Right lobe of liver (tissue), 6 donors: ENCODE results near the gene CNPY4. TPM values are rescaled to one million over a fixed set of nuclear protein-coding genes. Genes with fewer than 3 reads are reported as not detected.

Experiments used
- ATAC-seq, 4 donors: fragments of 200-7000 bp; cut with Tn5 transposase; one replicate each; pipeline ENCODE4 v1.9.1; 2020; ENCODE audit warnings: mild to moderate bottlenecking in 4 of 4, moderate library complexity in 4 of 4
- DNase-seq, 3 donors: peaks; one replicate each; pipeline ENCODE4 v3.0.0-alpha.2; 2020
- H3K27ac ChIP-seq, 3 donors: fragments of 200-600 bp; one replicate each; pipeline ENCODE4 v1.8.0; 2022
- H3K27me3 ChIP-seq, 2 donors: fragments of 200-600 bp; one replicate each; pipeline ENCODE4 v1.8.0; 2022
- H3K36me3 ChIP-seq, 4 donors: fragments of 200-600 bp; sonication (generic) in 1 of 4; one replicate each; pipeline versions ENCODE4 v1.5.1 to v1.8.0; 2017 to 2022; ENCODE audit warnings: control low read depth in 1 of 4
- H3K4me1 ChIP-seq, 4 donors: fragments of 200-600 bp; sonication (generic) in 1 of 4; one replicate each; pipeline versions ENCODE4 v1.5.1 to v1.8.0; 2017 to 2022; ENCODE audit warnings: control low read depth in 1 of 4
- H3K4me3 ChIP-seq, 3 donors: fragments of 200-600 bp; one replicate each; pipeline ENCODE4 v1.8.0; 2022
- H3K9me3 ChIP-seq, 4 donors: fragments of 200-600 bp; sonication (generic) in 1 of 4; one replicate each; pipeline versions ENCODE4 v1.5.1 to v1.8.0; 2017 to 2022; ENCODE audit warnings: control low read depth in 1 of 4
- POLR2A ChIP-seq: fragments of 450-650 bp; IDR thresholded peaks from one replicate; pipeline ENCODE4 v1.6.1; 2017; ENCODE audit warnings: antibody characterized with exemption, mild to moderate bottlenecking
- WGBS: methylation state at CpG from one replicate; pipeline ENCODE4 v1.1.6; 2018; ENCODE audit warnings: low coverage, low lambda C conversion rate; ENCODE audit not compliant: insufficient coverage; ENCODE audit errors: missing lambda C conversion rate; 5-methylcytosine and 5-hydroxymethylcytosine counted together
- intact Hi-C, 2 donors: fragments of 100-400 bp; cut with DNase I; formaldehyde crosslinking; loops; one replicate each; pipeline versions ENCODE4 v1.11.2 to v1.14.1; 2022
- total RNA-seq, 6 experiments: library from RNA; depleted of rRNA in 2 of 6; stranded (reverse); fragments of >200 nt in 2 of 6; fragmentation: NEBNext Ultra II Directional in 3 of 6; extraction: Animal tissue kit (Norgen Biotek cat#: 25700) in 3 of 6; gene quantifications; one replicate each; pipeline versions ENCODE4 v1.1.0 to v1.2.4, GENCODE V29; 2016 to 2023
- TF ChIP-seq, protein P1 (sequence below), 4 donors: fragments of 200-600 bp in 3 of 4; fragments of 450-650 bp in 1 of 4; IDR thresholded peaks; one replicate each; pipeline versions ENCODE4 v1.5.1 to v1.8.0; 2016 to 2022; ENCODE audit warnings: antibody characterized with exemption in 4 of 4, mild to moderate bottlenecking in 2 of 4
- donor health status: DM: no; HTN: yes; CAD: no.
- donor health status: DM: no; HTN: no; CAD: no.
- donor health status: DM: no; HTN: no; CAD: no.
- donor health status: DM: no; HTN: yes; CAD: no.
- donor health status: DM: no; HTN: yes; CAD: no.

CNPY4 gene
- total RNA-seq, 6 experiments from 2014 or later = 2.9 to 4.9 (median 3.9) TPM

DNA sequence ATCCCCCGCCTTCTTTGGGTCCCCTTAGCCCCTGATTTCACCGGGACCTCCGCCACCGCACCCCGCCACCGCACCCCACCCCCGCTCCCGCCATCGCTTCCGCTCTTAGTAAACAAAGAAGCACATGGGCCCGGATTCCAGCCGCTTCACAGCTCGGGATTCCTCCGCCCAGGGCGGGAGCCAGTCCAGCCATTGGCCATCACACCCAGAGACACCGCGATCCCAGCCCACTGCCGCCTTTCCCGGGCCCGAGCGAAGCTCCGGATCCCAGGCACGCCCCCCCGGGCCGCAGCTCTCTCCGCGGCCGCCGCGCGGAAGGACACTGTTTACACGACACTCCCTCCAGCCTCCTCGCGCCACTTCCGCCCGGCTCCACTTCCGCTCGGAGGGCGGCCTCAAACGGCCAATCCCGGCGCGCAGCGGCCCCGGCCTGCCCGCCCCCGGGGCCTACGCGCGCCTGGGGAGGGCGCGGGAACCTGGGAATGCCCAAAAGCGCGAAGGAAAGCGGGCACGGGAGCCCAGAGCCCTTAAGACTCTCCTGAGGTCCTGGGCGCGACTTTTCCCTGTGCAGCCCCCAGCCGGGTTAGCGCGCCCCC, 18.9 kb upstream of the CNPY4 start:
- TF ChIP-seq POLR2A = no peak
- TF ChIP-seq, protein P1, sequence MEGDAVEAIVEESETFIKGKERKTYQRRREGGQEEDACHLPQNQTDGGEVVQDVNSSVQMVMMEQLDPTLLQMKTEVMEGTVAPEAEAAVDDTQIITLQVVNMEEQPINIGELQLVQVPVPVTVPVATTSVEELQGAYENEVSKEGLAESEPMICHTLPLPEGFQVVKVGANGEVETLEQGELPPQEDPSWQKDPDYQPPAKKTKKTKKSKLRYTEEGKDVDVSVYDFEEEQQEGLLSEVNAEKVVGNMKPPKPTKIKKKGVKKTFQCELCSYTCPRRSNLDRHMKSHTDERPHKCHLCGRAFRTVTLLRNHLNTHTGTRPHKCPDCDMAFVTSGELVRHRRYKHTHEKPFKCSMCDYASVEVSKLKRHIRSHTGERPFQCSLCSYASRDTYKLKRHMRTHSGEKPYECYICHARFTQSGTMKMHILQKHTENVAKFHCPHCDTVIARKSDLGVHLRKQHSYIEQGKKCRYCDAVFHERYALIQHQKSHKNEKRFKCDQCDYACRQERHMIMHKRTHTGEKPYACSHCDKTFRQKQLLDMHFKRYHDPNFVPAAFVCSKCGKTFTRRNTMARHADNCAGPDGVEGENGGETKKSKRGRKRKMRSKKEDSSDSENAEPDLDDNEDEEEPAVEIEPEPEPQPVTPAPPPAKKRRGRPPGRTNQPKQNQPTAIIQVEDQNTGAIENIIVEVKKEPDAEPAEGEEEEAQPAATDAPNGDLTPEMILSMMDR (IDR thresholded peaks at IDR 0.05) = no peak
- Histone ChIP-seq H3K9me3 (no peaks in the 10 kb centered on the region), H3K36me3 (peaks cover 8 to 41% (median 30%) of the 10 kb centered on the region in 4 donors), H3K27me3 (no peaks in the 10 kb centered on the region), H3K27ac (peak overlapping the region; percentile 67 to 90 (median 83)), H3K4me3 (peak overlapping the region; percentile 80 to 93 (median 84)), H3K4me1 (peaks cover 0 to 6% (median 0%) of the 10 kb centered on the region in 4 donors)
- WGBS = 0% methylated on average over 31 of the region's 61 CpGs
- DNase-seq (peak; percentile 95), ATAC-seq (peak; percentile 82 to 92 (median 88))
- intact Hi-C loops = no loop called here

DNA sequence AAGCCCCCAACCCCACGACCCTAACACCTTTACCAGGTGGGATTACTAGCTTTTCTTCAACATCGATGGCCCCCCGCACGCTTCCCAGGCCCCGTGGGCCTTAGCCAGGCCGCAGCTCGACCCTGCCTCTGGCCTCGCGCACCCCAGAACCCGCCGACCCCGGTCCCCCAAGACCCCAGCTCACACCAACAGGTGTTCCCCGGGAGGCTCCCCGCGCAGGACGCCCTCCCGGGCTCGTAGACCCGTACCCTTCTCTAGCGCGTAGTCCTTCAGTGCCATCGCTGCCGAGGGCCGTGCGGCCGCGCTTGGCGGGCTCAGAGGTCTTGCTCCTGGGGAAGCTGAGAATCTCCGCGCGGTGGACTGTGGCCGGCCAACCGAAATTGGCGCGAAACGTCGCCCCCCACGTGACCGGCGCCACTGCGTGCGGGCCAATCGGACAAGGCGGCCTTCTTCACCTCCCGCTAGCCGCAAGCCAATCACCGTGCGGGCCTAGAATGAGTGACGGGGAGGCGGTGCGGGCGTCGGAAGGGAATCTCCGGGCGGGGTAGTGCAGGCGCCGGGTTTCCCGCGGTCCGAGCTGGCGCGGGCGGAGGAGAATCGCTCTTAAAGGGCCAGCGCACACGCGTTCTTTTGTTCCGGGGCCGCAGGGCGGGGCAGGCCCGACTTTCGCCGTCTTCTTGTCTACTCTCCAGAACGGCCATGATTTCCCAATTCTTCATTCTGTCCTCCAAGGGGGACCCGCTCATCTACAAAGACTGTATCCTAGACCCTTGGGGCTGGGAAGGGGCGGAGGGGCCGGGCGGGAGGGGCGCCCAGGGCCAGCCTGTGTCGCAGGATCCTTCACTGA, 18.2 kb upstream of the CNPY4 start, which contains the start of the genes AP4M1 and MCM7:
AP4M1 (plus strand) TSS at position 628 of the 847 bp plus-strand sequence; CDS start at position 700, 72 bp downstream.
MCM7 (minus strand) TSS at position 382 of the 847 bp plus-strand sequence; CDS start at position 279, 103 bp downstream.
- Histone ChIP-seq H3K27ac (peak within 1 kb of the TSS; percentile 80 to 90 (median 83)), H3K9me3 (no peaks in the 10 kb centered on the region), H3K27me3 (no peaks in the 10 kb centered on the region), H3K4me1 (peaks cover 0 to 6% (median 0%) of the 10 kb centered on the region in 4 donors), H3K4me3 (peak within 1 kb of the TSS; percentile 80 to 93 (median 84)), H3K36me3 (peaks cover 8 to 34% (median 23%) of the 10 kb centered on the region in 4 donors)
- ATAC-seq (peak; percentile 88 to 93 (median 92)), DNase-seq (peak; percentile 99 to 100 (median 99))
- TF ChIP-seq POLR2A = peak; percentile 13
- TF ChIP-seq, protein P1 (IDR thresholded peaks at IDR 0.05) = no peak
- intact Hi-C loops = no loop called here
- WGBS = 0% methylated on average over 33 of the region's 80 CpGs

DNA sequence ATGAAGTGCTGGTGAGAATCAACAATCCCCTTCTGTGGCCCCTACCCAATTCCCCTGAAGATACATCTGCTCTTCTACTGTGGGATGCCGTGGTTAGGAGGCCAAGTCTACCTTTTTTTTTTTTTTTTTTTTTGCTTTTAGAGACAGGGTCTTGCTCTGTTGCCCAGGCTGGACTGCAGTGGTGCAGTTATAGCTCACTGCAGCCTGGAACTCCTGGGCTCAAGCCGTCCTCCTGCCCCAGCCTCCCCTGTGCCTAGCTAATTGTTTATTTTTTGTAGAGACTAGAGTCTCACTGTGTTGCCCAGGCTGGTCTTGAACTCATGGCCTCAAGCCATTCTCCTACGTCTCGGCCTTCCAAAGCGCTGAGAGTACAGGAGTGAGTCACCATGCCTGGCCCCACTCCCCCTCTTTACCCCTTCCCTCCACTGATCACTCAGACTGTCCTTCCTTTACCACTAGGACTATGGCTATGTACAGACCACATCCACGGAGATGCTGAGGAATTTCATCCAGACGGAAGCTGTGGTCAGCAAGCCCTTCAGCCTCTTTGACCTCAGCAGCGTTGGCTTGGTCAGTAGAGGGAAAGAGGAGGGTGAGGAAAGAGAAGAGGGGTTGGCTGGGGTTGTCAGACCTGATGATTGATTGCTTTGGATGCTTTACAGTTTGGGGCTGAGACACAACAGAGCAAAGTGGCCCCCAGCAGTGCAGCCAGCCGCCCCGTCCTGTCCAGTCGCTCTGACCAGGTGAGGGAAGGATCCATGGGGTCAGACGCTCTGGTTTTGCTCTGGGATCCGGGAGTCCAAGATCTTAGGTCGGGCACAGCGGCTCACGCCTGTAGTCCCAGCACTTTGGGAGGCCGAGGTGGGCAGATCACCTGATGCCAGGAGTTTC, 16.2 kb upstream of the CNPY4 start:
- ATAC-seq (no peak), DNase-seq (no peak)
- Histone ChIP-seq H3K27me3 (no peaks in the 10 kb centered on the region), H3K4me1 (peaks cover 0 to 6% (median 0%) of the 10 kb centered on the region in 4 donors), H3K27ac (no peak overlapping the region), H3K9me3 (no peaks in the 10 kb centered on the region), H3K36me3 (peaks cover 0 to 19% (median 8%) of the 10 kb centered on the region in 4 donors), H3K4me3 (no peak overlapping the region)
- WGBS = 71% methylated on average over 6 of the region's 17 CpGs
- intact Hi-C loops = no loop called here
- TF ChIP-seq, protein P1 (IDR thresholded peaks at IDR 0.05) = no peak
- no peak for TF ChIP-seq POLR2A

DNA sequence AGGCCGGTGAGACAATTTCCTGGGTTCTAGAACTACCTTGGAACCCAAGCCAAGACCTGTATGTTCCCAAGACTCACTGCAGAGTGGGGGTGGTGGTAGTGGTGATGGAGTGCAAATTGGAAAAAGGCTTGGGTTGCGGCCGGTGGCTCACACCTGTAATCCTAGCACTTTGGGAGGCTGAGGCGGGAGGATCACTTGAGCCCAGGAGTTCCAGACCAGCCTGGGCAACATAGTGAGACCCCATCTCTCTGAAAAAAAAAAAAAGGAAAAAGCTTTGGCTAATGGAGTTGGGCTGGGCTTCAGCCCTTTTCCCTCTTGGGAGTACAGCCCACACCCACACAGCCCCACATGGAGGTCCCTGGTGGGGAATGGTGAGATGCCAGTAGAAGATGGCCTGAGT, 13.9 kb upstream of the CNPY4 start:
- intact Hi-C loops = no loop called here
- DNase-seq (no peak), ATAC-seq (no peak)
- Histone ChIP-seq H3K4me3 (no peak overlapping the region), H3K4me1 (no peaks in the 10 kb centered on the region), H3K27me3 (no peaks in the 10 kb centered on the region), H3K27ac (no peak overlapping the region), H3K9me3 (no peaks in the 10 kb centered on the region), H3K36me3 (peaks cover 0 to 13% (median 0%) of the 10 kb centered on the region in 4 donors)
- TF ChIP-seq POLR2A = no peak
- TF ChIP-seq, protein P1 (IDR thresholded peaks at IDR 0.05) = no peak
- WGBS = no CpG with 5 or more reads among the region's 4 CpGs
